ENCODE data around the gene EIPR1.

DNA sequence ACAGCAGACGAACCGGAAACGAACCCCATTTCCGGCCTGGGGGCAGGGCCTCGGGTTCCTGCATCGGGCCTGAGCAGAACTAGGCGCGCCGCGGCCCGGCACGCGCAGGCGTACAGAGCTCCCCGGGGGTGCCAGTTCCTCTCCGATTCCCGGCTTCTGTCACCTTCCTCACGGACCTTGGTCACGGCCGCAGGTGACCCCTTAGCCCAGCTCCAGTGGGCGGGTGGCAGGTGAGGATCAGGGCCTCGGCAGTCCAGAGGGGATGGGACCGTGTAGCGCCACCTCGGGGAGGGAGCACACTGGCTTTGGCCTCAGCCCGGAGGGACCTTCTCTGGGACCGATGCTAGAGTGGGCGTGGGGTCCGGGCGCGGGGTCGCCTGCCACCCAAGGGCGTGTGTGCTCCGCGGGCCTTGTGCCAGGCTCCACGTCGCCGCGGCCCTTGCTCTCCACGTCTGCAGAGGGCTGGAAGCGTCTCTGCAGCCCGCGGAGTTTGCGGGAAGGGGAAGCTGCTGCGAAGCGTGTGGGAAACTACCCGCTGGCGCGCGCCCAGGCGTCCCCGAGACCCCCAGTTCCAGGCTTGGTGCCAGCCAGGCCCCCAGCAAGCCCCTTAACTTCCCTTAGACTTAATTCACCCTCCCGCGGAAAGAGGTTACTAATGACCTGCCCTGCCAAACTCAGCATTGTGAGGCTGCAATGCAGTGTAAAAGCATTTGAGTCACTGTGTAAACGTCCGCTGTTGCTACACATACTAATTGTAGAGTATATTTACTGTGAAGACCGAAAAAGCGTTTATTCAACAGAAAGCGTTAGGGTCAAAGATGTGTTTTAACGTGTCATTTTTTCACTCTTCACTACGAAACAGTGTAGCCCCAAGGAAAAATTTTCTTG lies 2.3 kb upstream of the EIPR1 start, which contains the start of gene TRAPPC12:
- TF ChIP-seq SUZ12 (IDR thresholded peaks at IDR 0.05; ENCODE audit: extremely low read depth, insufficient read depth, insufficient read length): no peak
- no peak for TF ChIP-seq YY1 (IDR thresholded peaks at IDR 0.05; ENCODE audit: insufficient read depth, insufficient read length)
- TF ChIP-seq ZNF274 (IDR thresholded peaks at IDR 0.05; ENCODE audit: low read depth, low read length): no peak
